HuH-7.5 (cell line): Measurements from ENCODE around the gene ZFAND3.

Experiments used
- DNase-seq: peaks from one replicate; pipeline ENCODE4 v3.0.0; 2011; ENCODE audit warnings: low spot score

Gene ZFAND3

GRCh38 chr6:37827603-37828265 lies 8.2 kb downstream of the ZFAND3 start:
- DNase-seq: no peak

GRCh38 chr6:37830225-37830624 lies 10.7 kb downstream of the ZFAND3 start:
- no peak for DNase-seq

GRCh38 chr6:37831457-37831856 lies 11.9 kb downstream of the ZFAND3 start:
- DNase-seq: no peak

GRCh38 chr6:37835923-37836322 lies 16.4 kb downstream of the ZFAND3 start:
- DNase-seq: no peak

GRCh38 chr6:37838219-37838921 lies 18.8 kb downstream of the ZFAND3 start:
- DNase-seq: no peak

- no peak for DNase-seq
Measured at GRCh38 chr6:37840143-37840939, 20.8 kb downstream of the ZFAND3 start.

GRCh38 chr6:37840940-37841300 lies 21.4 kb downstream of the ZFAND3 start:
- DNase-seq: no peak

GRCh38 chr6:37845026-37845911 lies 25.7 kb downstream of the ZFAND3 start:
- no peak for DNase-seq

GRCh38 chr6:37845930-37846329 lies 26.4 kb downstream of the ZFAND3 start:
- DNase-seq: no peak

- DNase-seq: no peak
Measured at GRCh38 chr6:37847704-37848103, 28.2 kb downstream of the ZFAND3 start.

- DNase-seq: no peak
Measured at GRCh38 chr6:37848371-37848770, 28.8 kb downstream of the ZFAND3 start.

- DNase-seq: no peak
Measured at GRCh38 chr6:37850260-37850659, 30.7 kb downstream of the ZFAND3 start.

GRCh38 chr6:37850728-37851285 lies 31.3 kb downstream of the ZFAND3 start:
- DNase-seq: no peak

GRCh38 chr6:37851997-37852524 lies 32.5 kb downstream of the ZFAND3 start:
- no peak for DNase-seq

- no peak for DNase-seq
Measured at GRCh38 chr6:37856285-37856684, 36.8 kb downstream of the ZFAND3 start.

GRCh38 chr6:37858363-37858762 lies 38.8 kb downstream of the ZFAND3 start:
- no peak for DNase-seq

GRCh38 chr6:37860226-37860839 lies 40.8 kb downstream of the ZFAND3 start:
- DNase-seq: no peak

GRCh38 chr6:37861452-37861851 lies 41.9 kb downstream of the ZFAND3 start:
- no peak for DNase-seq

GRCh38 chr6:37862430-37862829 lies 42.9 kb downstream of the ZFAND3 start:
- no peak for DNase-seq

GRCh38 chr6:37862992-37863391 lies 43.5 kb downstream of the ZFAND3 start:
- no peak for DNase-seq

GRCh38 chr6:37864250-37864649 lies 44.7 kb downstream of the ZFAND3 start:
- no peak for DNase-seq
